ENCODE measurements around the gene ZNF329. TPM values are rescaled to one million over a fixed set of nuclear protein-coding genes. Genes with fewer than 3 reads are reported as not detected.

Gene ZNF329
- total and polyA plus RNA-seq, 2 donors (not counting 1 experiment from before 2014, with no cell fraction given) = 6.8 to 21.1 TPM

GRCh38 chr19:58095328-58095727 lies 55.3 kb downstream of the ZNF329 start:
- Histone ChIP-seq H3K4me1 (ENCODE audit: control insufficient read depth, extremely low read depth, insufficient read depth, low read length) (no peaks in the 10 kb centered on the region), H3K27me3 (ENCODE audit: control insufficient read depth, insufficient read depth, low read length) (no peaks in the 10 kb centered on the region), H3K9ac (ENCODE audit: insufficient read depth, low read length) (no peak overlapping the region), H4K20me1 (ENCODE audit: control insufficient read depth, extremely low read depth, insufficient read depth, low read length) (no peaks in the 10 kb centered on the region), H3K79me2 (ENCODE audit: control insufficient read depth, insufficient read depth, low read length) (no peaks in the 10 kb centered on the region), H3K27ac (ENCODE audit: insufficient read depth, low read length) (no peak overlapping the region), H2AFZ (ENCODE audit: low read length) (no peak overlapping the region), H3K36me3 (ENCODE audit: control insufficient read depth, insufficient read depth, low read length) (no peaks in the 10 kb centered on the region), H3K4me2 (ENCODE audit: extremely low read depth, insufficient read depth, low read length) (no peak overlapping the region), H3K4me3 (replicated peaks in 1 of 4; ENCODE audit: control extremely low read depth in 1 of 4, insufficient read depth in 1 of 4, low read depth in 3 of 4, low read length in 4 of 4) (no peak overlapping the region), H3K9me3 (ENCODE audit: control insufficient read depth, insufficient read depth, low read depth, low read length) (peaks cover 2% of the 10 kb centered on the region)
- no peak for DNase-seq (ENCODE audit: low read depth in 2 of 2)
- no peak for TF ChIP-seq EZH2 (IDR thresholded peaks at IDR 0.05; ENCODE audit: low read length, missing control alignments)
- no peak for TF ChIP-seq CTCF (conservative IDR thresholded peaks at IDR 0.05 in 1 of 2, IDR thresholded peaks at IDR 0.05 in 1 of 2; ENCODE audit: low read depth in 1 of 2, low read length in 2 of 2)

- Histone ChIP-seq H3K9ac (ENCODE audit: insufficient read depth, low read length) (no peak overlapping the region), H3K27ac (ENCODE audit: insufficient read depth, low read length) (no peak overlapping the region), H3K79me2 (ENCODE audit: control insufficient read depth, insufficient read depth, low read length) (no peaks in the 10 kb centered on the region), H3K4me1 (ENCODE audit: control insufficient read depth, extremely low read depth, insufficient read depth, low read length) (no peaks in the 10 kb centered on the region), H3K4me3 (replicated peaks in 1 of 4; ENCODE audit: control extremely low read depth in 1 of 4, insufficient read depth in 1 of 4, low read depth in 3 of 4, low read length in 4 of 4) (no peak overlapping the region), H3K9me3 (ENCODE audit: control insufficient read depth, insufficient read depth, low read depth, low read length) (peaks cover 2% of the 10 kb centered on the region), H2AFZ (ENCODE audit: low read length) (no peak overlapping the region), H3K4me2 (ENCODE audit: extremely low read depth, insufficient read depth, low read length) (no peak overlapping the region), H3K36me3 (ENCODE audit: control insufficient read depth, insufficient read depth, low read length) (no peaks in the 10 kb centered on the region), H4K20me1 (ENCODE audit: control insufficient read depth, extremely low read depth, insufficient read depth, low read length) (no peaks in the 10 kb centered on the region), H3K27me3 (ENCODE audit: control insufficient read depth, insufficient read depth, low read length) (no peaks in the 10 kb centered on the region)
- TF ChIP-seq CTCF (conservative IDR thresholded peaks at IDR 0.05 in 1 of 2, IDR thresholded peaks at IDR 0.05 in 1 of 2; ENCODE audit: low read depth in 1 of 2, low read length in 2 of 2) (no peak), EZH2 (IDR thresholded peaks at IDR 0.05; ENCODE audit: low read length, missing control alignments) (no peak)
- DNase-seq (ENCODE audit: low read depth in 2 of 2) = no peak
Observed at GRCh38 chr19:58093071-58093470, 57.5 kb downstream of the ZNF329 start.

GRCh38 chr19:58091251-58091995 lies 59.2 kb downstream of the ZNF329 start:
- Histone ChIP-seq H3K9ac (ENCODE audit: insufficient read depth, low read length) (no peak overlapping the region), H4K20me1 (ENCODE audit: control insufficient read depth, extremely low read depth, insufficient read depth, low read length) (no peaks in the 10 kb centered on the region), H3K36me3 (ENCODE audit: control insufficient read depth, insufficient read depth, low read length) (no peaks in the 10 kb centered on the region), H3K79me2 (ENCODE audit: control insufficient read depth, insufficient read depth, low read length) (no peaks in the 10 kb centered on the region), H3K27ac (ENCODE audit: insufficient read depth, low read length) (no peak overlapping the region), H3K4me2 (ENCODE audit: extremely low read depth, insufficient read depth, low read length) (no peak overlapping the region), H2AFZ (ENCODE audit: low read length) (no peak overlapping the region), H3K4me3 (replicated peaks in 1 of 4; ENCODE audit: control extremely low read depth in 1 of 4, insufficient read depth in 1 of 4, low read depth in 3 of 4, low read length in 4 of 4) (no peak overlapping the region), H3K4me1 (ENCODE audit: control insufficient read depth, extremely low read depth, insufficient read depth, low read length) (no peaks in the 10 kb centered on the region), H3K27me3 (ENCODE audit: control insufficient read depth, insufficient read depth, low read length) (no peaks in the 10 kb centered on the region), H3K9me3 (ENCODE audit: control insufficient read depth, insufficient read depth, low read depth, low read length) (peaks cover 2% of the 10 kb centered on the region)
- TF ChIP-seq EZH2 (IDR thresholded peaks at IDR 0.05; ENCODE audit: low read length, missing control alignments) = no peak
- TF ChIP-seq CTCF (conservative IDR thresholded peaks at IDR 0.05 in 1 of 2, IDR thresholded peaks at IDR 0.05 in 1 of 2; ENCODE audit: low read depth in 1 of 2, low read length in 2 of 2) = no peak
- DNase-seq (ENCODE audit: low read depth in 2 of 2) = no peak

All from fibroblast of lung (primary cell).